ENCODE data around the gene FAM170A. TPM values are rescaled to one million over a fixed set of nuclear protein-coding genes. Genes with fewer than 3 reads are reported as not detected.

FAM170A gene
- not detected in 2 replicates for polyA plus RNA-seq

DNA sequence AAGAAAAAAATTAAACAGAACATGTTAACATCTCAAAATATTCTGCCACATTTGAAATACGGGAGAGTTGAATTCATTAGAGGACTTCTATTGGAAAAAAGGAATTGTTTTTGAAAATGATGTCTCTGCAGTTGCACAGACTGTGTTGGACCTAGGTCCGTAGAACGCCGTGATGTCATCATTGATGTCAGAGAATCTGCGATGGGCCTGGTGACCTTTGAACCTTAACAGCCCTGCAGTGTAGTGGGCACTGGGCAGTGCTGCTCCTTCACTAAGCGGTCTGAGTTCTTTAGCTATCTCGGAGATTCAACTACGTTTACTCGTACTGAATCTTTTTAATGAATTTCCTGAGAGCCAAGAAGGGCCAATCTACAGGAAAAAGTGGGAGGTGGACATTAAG, at the start of gene FAM170A:
TSS of gene FAM170A (plus strand) at position 220 of the 400 bp plus-strand sequence. CDS start 211 bp downstream, outside the sequence.

Other genes with a start within 250 kb of the FAM170A start
- gene HSD17B4, start 177.1 kb upstream of the FAM170A start, polyA plus RNA-seq, result 139 and 141 TPM in 2 replicates